ENCODE data around the gene MTA3.

Gene MTA3

DNA sequence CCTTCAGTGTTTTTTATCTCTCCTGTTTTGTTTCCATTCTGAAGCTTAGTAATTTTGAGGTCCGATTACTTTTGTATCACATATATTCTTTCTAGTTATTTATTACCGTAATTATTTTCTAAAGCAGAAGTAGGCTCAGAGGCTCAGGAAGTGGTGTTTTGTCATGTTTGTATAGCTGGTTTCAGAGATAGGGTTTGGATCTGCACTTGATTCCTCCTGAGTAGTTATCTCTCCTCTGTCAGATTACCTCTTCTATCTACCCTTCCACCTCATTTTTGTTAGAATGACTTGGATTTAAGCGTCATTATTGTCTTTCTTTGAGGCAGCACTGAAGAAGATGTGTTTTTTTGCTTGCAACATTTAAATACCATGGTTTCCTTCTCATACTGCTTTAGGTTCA lies 95.4 kb downstream of the MTA3 start:
- H3K27me3 ChIP-seq (ENCODE audit: insufficient read depth, low read depth), result no peaks in the 10 kb centered on the region
- H3K4me2 ChIP-seq, result no peak overlapping the region
- H3K9ac ChIP-seq, result no peak overlapping the region
- no peaks in the 10 kb centered on the region for H3K79me2 ChIP-seq (ENCODE audit: insufficient read depth, low read depth)
- H4K20me1 ChIP-seq (ENCODE audit: insufficient read depth), result no peaks in the 10 kb centered on the region
- peaks cover 6% of the 10 kb centered on the region for H3K4me1 ChIP-seq (ENCODE audit: low read depth, poor library complexity, severe bottlenecking)
- H3K4me3 ChIP-seq (IDR thresholded peaks at IDR 0.05; ENCODE audit: insufficient read depth, low read depth, low read length), result no peak overlapping the region
- H3K36me3 ChIP-seq (ENCODE audit: insufficient read depth), result no peaks in the 10 kb centered on the region
- no peak overlapping the region for H3K27ac ChIP-seq
- no peak overlapping the region for H2AFZ ChIP-seq (ENCODE audit: low read depth)
- TF ChIP-seq CTCF (conservative IDR thresholded peaks at IDR 0.05; ENCODE audit: low read depth, low read length), result no peak

DNA sequence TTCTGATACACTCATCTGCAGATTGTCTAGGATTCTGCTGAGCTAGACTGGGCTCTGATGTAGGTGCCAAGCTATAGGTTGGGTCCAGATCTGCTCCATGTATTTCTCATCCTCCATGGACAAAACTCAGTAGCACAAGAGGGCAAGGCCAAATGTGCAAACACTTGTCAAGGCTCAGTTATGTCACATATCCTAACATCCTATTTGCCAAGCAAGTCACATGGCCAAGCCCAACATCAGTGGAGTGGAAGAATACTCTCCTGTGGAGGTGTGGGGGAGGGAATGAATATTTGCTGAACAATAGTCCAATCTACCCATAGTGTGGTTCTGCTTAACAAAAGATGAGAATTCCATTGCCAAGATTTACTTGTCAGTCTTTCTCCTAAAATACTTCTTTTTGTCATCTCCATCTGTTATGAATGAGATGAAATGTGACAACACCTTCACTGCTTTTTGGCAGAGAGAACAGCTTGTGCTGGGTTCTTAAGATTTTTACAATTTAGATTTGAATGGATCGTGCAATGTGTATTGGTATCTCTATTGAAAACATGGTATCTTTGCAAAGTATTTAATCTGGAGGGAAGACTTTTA lies 105.7 kb downstream of the MTA3 start:
- no peaks in the 10 kb centered on the region for H4K20me1 ChIP-seq (ENCODE audit: insufficient read depth)
- H3K27me3 ChIP-seq (ENCODE audit: insufficient read depth, low read depth), result no peaks in the 10 kb centered on the region
- H3K36me3 ChIP-seq (ENCODE audit: insufficient read depth), result no peaks in the 10 kb centered on the region
- H3K4me1 ChIP-seq (ENCODE audit: low read depth, poor library complexity, severe bottlenecking), result no peaks in the 10 kb centered on the region
- no peak overlapping the region for H2AFZ ChIP-seq (ENCODE audit: low read depth)
- H3K4me3 ChIP-seq (IDR thresholded peaks at IDR 0.05; ENCODE audit: insufficient read depth, low read depth, low read length), result no peak overlapping the region
- H3K4me2 ChIP-seq, result no peak overlapping the region
- H3K79me2 ChIP-seq (ENCODE audit: insufficient read depth, low read depth), result no peaks in the 10 kb centered on the region
- H3K27ac ChIP-seq, result no peak overlapping the region
- no peak for TF ChIP-seq CTCF (conservative IDR thresholded peaks at IDR 0.05; ENCODE audit: low read depth, low read length)
- no peak overlapping the region for H3K9ac ChIP-seq

DNA sequence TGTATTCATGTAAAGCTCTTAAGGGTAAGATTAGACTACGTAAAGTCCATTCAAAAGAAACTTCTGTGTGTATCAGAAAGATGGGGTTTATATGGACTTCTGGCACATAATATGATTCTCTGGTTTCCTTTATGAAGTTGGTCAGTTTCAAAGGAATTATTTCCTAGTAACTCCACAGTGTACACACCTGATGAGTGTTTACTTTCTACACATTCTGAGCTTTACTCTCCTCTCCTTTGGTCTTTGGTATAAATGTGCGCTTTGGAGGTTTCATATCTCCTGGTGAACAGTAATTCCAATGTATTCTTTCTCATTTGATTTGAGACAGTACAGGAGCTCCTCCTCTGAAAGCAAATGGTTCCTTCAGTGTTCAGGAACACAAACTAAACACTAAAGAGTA lies 107.4 kb downstream of the MTA3 start:
- Histone ChIP-seq H3K36me3 (ENCODE audit: insufficient read depth) (no peaks in the 10 kb centered on the region), H4K20me1 (ENCODE audit: insufficient read depth) (no peaks in the 10 kb centered on the region), H3K27me3 (ENCODE audit: insufficient read depth, low read depth) (no peaks in the 10 kb centered on the region), H3K9ac (no peak overlapping the region), H3K4me2 (no peak overlapping the region), H3K79me2 (ENCODE audit: insufficient read depth, low read depth) (no peaks in the 10 kb centered on the region), H3K4me3 (IDR thresholded peaks at IDR 0.05; ENCODE audit: insufficient read depth, low read depth, low read length) (no peak overlapping the region), H3K27ac (no peak overlapping the region), H2AFZ (ENCODE audit: low read depth) (no peak overlapping the region), H3K4me1 (ENCODE audit: low read depth, poor library complexity, severe bottlenecking) (no peaks in the 10 kb centered on the region)
- TF ChIP-seq CTCF (conservative IDR thresholded peaks at IDR 0.05; ENCODE audit: low read depth, low read length), result no peak

- H3K4me1 ChIP-seq (ENCODE audit: low read depth, poor library complexity, severe bottlenecking), result no peaks in the 10 kb centered on the region
Observed at GRCh38 chr2:42685303-42685702, 116.9 kb downstream of the MTA3 start.

More at GRCh38 chr2:42685303-42685702, 116.9 kb downstream of the MTA3 start:
- no peaks in the 10 kb centered on the region for H3K79me2 ChIP-seq (ENCODE audit: insufficient read depth, low read depth)
- H3K36me3 ChIP-seq (ENCODE audit: insufficient read depth), result no peaks in the 10 kb centered on the region
- H4K20me1 ChIP-seq (ENCODE audit: insufficient read depth), result no peaks in the 10 kb centered on the region
- no peak overlapping the region for H3K4me3 ChIP-seq (IDR thresholded peaks at IDR 0.05; ENCODE audit: insufficient read depth, low read depth, low read length)
- no peak overlapping the region for H3K27ac ChIP-seq
- H3K27me3 ChIP-seq (ENCODE audit: insufficient read depth, low read depth), result no peaks in the 10 kb centered on the region
- no peak overlapping the region for H3K9ac ChIP-seq
- H3K4me2 ChIP-seq, result no peak overlapping the region
- no peak for TF ChIP-seq CTCF (conservative IDR thresholded peaks at IDR 0.05; ENCODE audit: low read depth, low read length)
- no peak overlapping the region for H2AFZ ChIP-seq (ENCODE audit: low read depth)
